ENCODE results near the gene NOL12. TPM values are rescaled to one million over a fixed set of nuclear protein-coding genes. Genes with fewer than 3 reads are reported as not detected.
A peak's percentile ranks its signal among the peaks of the same experiment; 100 is the strongest.

NOL12 gene
- polyA plus RNA-seq, 1 of the 3 experiments (the other 2 are of a cell fraction), result 52.2 TPM

- CTCF ChIA-PET, result no interaction called here
- no peak overlapping the region for H3K9ac ChIP-seq
These were observed 29.6 kb downstream of the NOL12 start for GRCh38 chr22:37715760-37716159.

More at GRCh38 chr22:37715760-37716159, 29.6 kb downstream of the NOL12 start:
- Histone ChIP-seq H3F3A (replicated peaks; ENCODE audit: insufficient read depth) (peaks cover 5% of the 10 kb centered on the region), H3K36me3 (replicated peaks in 1 of 2; ENCODE audit: control insufficient read depth in 1 of 2, insufficient read depth in 2 of 2, low read length in 1 of 2) (peaks cover 0 to 3% of the 10 kb centered on the region in 2 experiments), H3K9me2 (no peaks in the 10 kb centered on the region), H3K4me3 (ENCODE audit: low read depth in 2 of 2, low read length in 1 of 2) (no peak overlapping the region), H3K79me2 (ENCODE audit: insufficient read depth) (no peaks in the 10 kb centered on the region), H3K9me3 (no peaks in the 10 kb centered on the region), H4K20me1 (ENCODE audit: insufficient read depth) (no peaks in the 10 kb centered on the region), H3K27ac (ENCODE audit: low read depth in 2 of 2, low read length in 1 of 2) (no peak overlapping the region), H2AFZ (ENCODE audit: low read depth) (no peak overlapping the region), H3K27me3 (ENCODE audit: insufficient read depth) (no peaks in the 10 kb centered on the region), H3K4me1 (ENCODE audit: control insufficient read depth in 1 of 2, insufficient read depth in 2 of 2, low read depth in 1 of 2, low read length in 1 of 2) (no peaks in the 10 kb centered on the region), H3K4me2 (no peak overlapping the region)
- TF ChIP-seq GATA2 (CRISPR knock-in tag; IDR thresholded peaks at IDR 0.05) (no peak), MEF2A (IDR thresholded peaks at IDR 0.05; ENCODE audit: borderline replicate concordance, low read depth) (no peak), EZH2phosphoT487 (IDR thresholded peaks at IDR 0.05; ENCODE audit: borderline replicate concordance, low read depth) (no peak), NRF1 (IDR thresholded peaks at IDR 0.05; ENCODE audit: low read depth, low read length) (no peak), TEAD4 (IDR thresholded peaks at IDR 0.05; ENCODE audit: borderline replicate concordance, insufficient read depth) (no peak), REST (IDR thresholded peaks at IDR 0.05; ENCODE audit: low read depth, low read length) (no peak), PBX3 (IDR thresholded peaks at IDR 0.05) (no peak), ELF1 (IDR thresholded peaks at IDR 0.05) (no peak), SMC3 (IDR thresholded peaks at IDR 0.05; ENCODE audit: low read depth, low read length) (no peak), MXI1 (IDR thresholded peaks at IDR 0.05; ENCODE audit: low read depth, low read length) (no peak)
- TF ChIP-seq, protein P1, sequence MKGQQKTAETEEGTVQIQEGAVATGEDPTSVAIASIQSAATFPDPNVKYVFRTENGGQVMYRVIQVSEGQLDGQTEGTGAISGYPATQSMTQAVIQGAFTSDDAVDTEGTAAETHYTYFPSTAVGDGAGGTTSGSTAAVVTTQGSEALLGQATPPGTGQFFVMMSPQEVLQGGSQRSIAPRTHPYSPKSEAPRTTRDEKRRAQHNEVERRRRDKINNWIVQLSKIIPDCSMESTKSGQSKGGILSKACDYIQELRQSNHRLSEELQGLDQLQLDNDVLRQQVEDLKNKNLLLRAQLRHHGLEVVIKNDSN (IDR thresholded peaks at IDR 0.05; ENCODE audit: borderline replicate concordance, low read depth), result no peak
- POLR2A ChIA-PET, result no interaction called here
- peak; percentile 54 for DNase-seq
- 77% methylated on average over 6 of the region's 7 CpGs for WGBS (ENCODE audit: low lambda C conversion rate)

Data from SK-N-SH (cell line).